HG03060 (cell line): Measurements from ENCODE around the gene DNAJC18.
"Not testable (repeated sequence)": the region's sequence is repeated elsewhere in the genome, so short reads cannot be mapped to it uniquely, and the experiment has no call there.

ENCODE experiments used
- ATAC-seq: cut with Tn5 transposase; IDR thresholded peaks from one replicate; pipeline ENCODE4 v1.9.1; 2021; ENCODE audit warnings: low read depth, moderate number of reproducible peaks; ENCODE audit not compliant: unreplicated experiment

Gene DNAJC18

DNA sequence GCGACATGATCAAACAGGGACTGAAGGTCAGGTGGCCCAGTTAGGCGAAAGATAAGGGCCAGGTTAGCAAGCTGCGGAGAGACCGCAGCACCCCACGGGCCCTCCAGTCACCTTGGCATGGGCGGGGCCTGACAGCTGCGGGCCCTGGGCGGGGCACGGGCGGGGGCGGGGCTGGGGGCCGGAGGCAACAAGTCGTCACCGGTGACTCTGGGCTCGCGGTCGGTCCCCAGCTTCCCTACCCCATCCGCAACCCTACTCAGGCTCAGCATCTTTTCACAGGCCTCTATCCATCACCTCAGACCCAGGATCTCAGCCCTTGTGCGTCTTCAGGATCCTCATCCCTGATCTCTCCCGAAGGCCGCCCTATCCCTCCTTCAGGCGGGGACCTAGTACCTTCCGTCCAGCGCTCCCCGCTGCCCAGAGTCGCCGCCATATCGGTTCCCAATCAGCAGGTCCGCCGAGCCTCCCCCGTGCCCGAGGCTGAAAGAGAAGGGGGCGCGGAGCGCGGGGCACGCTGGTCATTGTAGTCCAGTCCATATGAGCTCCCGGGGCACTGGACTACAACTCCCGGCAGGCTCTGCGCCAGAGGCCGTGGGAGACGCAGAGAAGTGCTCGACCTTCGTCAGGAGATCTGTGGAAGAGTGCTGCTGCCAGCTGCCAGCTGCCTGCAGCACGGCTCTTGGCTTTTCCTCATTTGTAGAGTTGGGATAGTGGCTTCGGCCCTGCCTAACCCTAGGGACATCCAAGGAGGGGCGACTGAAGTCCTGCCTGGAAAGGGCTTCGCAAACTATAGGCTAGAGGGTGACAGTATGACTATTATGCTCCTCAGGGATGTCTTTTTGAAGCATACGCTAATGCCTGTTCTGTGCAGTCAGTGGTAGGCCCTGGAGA lies at the start of gene DNAJC18:
TSS of gene DNAJC18 (minus strand) at position 513 of the 891 bp plus-strand sequence. CDS start at position 433, 80 bp downstream.
- peak; percentile 52 for ATAC-seq

DNA sequence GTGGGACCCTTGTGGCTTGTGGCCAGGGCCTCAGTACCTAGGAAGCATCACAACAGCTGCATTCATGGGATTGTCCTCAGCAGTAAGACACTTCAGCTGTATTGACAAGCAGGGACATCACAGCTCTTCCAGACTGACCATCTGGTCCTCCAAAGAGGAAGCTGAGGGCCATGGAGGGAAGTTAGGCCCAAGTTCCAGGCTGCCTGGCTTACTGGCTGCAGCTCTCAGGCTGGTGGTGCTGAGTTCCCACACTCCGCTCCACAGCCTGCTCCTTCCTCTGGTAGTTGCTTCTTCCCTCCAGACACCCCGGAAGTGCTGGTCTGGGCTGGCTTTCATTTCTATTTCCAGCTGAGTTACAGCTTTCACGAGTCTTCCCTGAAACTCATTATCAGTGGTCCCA lies 48.9 kb upstream of the DNAJC18 start:
- ATAC-seq, result no peak

DNA sequence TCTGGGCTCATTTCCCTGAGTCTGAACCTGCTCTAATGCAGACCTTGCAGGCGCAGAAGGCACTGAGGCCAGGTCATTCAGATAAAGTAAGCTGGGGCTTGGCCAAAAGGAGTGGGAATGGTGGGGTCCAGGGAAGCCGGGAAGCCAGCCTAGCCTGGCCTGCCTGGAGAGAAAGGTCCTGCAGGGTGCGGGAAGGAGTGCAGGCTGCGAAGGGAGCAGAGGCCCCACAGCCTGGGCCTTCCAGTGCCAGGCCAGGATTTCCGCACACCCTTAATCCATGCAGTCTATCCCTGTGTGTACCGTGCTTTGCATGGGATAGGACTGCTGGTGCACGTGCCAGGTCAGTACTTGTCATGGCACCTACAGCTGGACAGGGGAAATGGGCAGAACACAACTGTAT lies 46.9 kb upstream of the DNAJC18 start:
- ATAC-seq, result no peak

DNA sequence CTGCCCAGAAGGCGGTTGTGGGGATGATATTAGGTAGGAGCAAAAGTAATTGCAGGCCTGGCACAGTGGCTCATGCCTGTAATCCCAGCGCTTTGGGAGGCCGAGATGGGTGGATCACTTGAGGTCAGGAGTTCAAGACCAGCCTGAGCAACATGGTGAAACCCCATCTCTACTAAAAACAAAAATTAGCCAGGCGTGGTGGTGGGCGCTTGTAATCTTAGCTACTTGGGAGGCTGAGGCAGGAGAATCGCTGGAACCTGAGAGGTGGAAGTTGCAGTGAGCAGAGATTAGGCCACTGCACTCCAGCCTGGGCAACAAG lies 43.5 kb upstream of the DNAJC18 start:
- ATAC-seq, result not testable (repeated sequence)

DNA sequence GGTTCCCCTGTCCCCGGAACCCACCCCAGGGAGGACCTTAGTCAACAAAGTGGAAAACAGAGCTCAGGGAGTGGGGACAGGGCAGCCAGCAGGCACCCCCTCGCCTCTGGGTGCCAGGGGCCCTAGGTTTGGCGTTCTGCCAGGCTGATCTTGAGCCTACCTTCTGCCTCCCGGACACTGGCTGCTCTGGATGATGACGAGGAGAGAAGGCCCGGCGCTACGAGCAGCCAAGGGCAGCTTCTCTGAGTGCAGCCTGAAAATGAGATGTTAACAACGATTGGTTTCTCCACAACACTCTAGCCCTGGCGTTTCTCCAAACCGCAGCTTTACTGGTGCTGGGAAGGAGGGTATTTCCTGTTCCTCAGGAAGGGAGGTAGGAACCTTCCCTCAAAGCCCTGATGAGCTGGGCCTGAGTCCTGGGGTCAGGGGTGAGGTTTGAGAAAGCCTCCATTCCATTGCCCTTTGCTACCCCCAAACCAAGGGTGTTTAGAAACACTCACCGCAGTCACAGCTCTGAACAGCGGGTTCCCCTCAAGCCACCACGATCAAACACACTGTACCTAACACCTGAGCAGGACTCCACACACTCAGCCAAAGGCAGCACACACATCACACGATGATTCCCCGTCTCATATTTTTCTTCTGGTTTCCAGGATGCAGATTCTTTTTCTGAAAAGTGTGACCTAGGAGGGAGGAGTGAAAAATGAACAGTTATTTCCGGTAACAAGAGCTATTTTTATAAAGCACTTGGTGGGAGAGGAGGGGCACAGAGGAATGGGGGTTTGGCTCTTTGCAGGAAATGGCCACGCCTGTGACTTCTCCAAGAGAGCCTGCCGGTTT lies 42.9 kb upstream of the DNAJC18 start, which contains the start of gene STING1:
TSS of gene STING1 (minus strand) at position 709 of the 840 bp plus-strand sequence. CDS start 1,054 bp downstream, outside the sequence.
- no peak for ATAC-seq

DNA sequence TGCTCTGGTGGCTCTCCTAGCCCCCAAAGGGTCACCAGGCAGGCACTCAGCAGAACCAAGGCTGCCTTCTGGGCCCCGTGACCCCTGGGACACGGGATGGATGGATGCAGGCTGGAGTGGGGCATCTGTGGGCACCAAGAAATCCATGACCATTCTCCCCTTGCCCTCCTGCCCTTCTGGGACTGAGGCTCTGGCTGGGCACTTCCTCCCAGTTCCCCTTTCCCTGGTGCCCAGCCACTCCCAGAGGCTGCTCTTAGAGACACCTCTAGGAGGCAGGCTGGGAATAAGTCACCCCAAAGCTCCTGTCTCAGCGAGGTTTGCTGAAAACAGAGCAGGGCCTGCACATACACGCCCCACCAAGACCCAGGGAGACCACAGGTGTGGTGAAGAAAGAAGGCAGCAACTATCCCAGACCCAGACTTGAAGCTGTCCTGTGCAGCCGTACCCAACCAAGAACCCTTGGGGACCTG lies 42.3 kb upstream of the DNAJC18 start:
- ATAC-seq, result no peak

DNA sequence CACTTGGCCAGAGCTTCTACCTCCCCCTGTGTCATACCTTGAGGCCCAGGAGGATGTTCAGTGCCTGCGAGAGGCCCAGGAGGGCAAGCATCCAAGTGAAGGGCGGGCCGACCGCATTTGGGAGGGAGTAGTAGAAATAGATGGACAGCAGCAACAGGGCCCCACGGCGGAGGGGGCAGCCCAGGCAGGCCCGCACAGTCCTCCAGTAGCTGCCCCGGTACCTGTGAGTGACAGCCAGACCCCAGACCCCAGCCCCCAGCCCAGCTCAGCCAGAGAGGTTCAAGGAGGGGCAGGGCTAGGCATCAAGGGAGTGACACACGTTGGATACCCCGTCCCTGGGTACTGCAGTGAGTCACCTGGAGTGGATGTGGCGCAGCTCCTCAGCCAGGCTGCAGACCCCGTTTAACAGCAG lies 41.8 kb upstream of the DNAJC18 start:
- ATAC-seq, result no peak

DNA sequence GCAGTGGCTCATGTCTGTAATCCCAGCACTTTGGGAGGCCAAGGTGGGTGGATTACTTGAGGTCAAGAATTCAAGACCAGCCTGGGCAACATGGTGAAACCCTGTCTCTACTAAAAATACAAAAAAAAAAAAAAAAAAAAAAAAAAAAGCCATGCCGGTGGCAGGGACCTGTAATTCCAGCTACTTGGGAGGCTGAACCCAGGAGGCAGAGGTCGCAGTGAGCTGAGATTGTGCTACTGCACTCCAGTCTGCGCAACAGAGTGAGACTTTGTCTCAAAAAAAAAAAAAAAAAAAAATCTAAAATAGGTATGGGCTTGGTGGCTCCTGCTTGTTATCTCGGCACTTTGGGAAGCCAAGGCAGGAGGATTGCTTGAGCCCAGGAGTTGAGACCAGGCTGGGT lies 40.4 kb upstream of the DNAJC18 start:
- ATAC-seq, result not testable (repeated sequence)

DNA sequence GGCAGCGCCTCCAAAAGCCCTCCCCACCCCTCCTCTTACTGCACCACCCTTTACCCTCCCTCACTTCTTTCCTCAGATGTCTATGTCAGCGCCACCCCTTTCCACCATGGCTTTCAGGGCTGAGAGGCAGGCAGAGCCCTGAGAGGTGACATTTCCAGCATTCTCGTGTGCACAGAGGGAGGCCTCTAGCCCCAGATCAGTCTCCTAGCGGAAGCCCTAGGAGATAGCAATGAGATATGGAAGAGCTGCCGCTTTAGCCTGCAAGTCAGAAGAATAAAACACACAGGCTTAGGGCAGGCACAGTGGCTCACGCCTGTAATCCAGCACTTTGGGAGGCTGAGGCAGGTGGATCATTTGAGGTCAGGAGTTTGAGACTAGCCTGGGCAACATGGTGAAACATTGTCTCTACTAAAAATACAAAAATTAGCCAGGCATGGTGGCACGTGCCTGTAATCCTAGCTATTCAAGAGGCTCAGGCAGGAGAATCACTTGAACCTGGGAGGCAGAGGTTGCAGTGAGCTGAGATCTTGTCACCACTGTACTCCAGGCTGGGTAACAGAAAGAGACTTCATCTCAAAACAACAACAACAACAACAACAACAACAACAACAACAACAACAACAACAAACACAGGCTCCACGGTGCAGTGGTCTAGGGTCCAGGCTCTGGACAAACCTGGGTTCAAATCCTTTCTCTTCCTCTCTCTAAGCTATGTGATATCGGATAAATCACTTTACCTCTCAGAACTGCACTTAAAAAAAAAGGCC lies 39.5 kb upstream of the DNAJC18 start:
- ATAC-seq, result not testable (repeated sequence)

DNA sequence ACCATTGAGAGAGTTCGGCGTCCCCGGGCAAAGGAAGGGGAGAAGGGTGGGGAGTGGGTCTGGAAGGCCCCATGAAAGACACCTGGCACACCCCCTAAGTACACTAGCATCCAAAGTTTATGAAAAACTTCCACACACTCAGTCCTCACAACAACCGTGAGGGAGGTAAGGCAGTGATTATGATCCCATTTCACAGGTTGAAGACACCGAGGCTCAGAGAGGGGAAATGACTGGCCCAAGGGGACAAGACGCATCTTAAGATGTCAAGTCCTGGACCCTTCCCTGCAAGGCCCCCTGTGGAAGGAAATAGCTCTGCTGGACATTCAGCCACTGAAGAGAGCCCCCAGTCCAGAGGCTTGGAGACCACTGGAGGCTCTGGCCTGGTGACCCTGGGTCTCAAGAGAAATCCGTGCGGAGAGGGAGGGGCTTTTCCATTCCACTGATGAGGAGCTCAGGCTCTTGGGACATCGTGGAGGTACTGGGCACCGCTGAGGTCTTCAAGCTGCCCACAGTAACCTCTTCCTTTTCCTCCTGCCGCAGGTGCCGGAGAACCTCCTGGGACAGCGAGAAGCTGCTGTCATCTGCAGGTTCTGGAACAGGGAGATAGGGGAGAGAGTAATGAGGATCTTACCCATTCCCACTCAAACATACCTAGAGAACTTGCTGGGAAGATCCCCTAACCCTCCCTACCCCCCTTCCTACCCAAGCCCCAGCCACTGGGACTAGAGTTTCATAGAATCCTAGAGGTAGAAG lies 36.7 kb upstream of the DNAJC18 start:
- ATAC-seq, result no peak

DNA sequence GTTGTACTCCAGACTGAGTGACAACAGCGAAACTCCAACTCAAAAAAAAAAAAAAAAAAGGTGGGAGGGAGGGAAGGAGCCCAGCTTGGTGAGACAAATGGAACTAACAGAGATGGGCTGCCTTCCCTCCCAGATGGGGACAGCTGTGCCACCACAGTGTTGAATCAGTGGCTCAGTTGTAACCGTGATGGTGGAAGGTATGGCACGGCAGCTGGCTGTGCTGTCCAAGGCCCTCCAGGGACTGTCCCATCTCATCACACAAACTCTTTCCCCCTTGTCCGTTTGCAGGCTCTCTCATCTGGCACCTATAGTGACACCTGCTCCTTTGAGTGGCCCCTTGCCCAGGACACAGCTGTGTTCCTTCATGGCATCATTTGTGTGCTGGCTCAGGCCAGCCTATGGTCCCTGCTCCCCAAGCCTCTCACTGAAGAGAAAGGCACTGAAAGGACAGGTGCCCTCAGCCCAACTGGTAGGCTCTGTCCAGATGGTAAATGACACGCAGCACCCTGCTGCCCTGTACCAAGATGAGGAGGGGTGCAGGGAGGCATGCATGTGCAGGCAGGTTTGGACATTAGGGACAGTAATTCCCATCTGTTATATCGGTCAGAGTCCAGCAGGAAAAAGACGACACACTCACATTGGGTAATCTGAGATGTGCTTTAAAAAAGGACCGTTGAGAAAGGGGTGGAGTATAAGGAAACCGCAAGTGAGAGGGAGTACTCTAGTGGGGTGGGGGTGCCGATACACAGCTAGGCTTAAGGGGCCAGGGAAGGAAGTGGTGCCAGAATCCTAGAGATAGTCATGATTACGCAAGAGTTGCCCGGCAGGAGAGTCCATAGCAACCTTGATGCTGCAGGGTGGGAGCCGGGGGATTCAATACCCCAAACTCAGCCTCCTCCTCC lies 35.8 kb upstream of the DNAJC18 start:
- no peak for ATAC-seq

DNA sequence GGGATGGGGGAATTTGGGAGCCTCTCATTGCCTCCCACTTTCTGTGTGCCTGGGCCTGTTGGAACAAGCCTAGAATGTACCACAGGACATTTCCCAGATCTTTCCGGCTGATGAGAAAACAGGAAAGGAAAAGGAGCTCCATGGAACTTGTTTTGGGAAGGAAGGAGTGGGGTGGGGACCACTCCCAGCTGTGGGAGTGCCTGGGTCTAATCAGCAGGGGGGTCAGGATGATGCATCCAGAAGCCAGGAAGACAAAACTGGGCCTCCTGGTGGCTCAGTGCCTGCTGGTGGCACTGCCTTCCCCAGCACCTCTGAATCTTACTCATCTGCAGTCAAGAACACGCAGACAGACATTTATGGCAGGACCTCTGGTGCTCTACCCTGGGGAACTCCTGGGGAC lies 34.2 kb upstream of the DNAJC18 start:
- ATAC-seq, result no peak

DNA sequence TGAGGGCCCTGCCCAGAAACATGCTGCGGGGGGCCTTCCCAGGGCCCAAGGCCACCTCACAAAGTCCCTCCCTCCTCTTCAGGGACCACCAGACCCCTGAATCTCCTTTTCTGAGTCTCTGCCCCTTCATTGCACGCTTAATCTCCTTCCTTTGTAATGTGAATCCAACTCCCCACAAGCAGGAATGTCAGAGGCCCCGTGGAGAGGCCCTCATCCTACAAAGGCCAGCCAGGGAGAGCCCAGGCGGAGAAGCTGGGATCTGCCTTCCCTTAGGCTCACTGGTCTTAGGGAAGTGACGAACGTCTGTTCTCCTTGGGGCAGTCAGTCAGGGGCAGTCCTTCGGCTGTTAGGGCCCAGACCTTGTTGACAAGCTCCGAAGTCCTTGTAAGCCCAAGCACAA lies 33.8 kb upstream of the DNAJC18 start:
- ATAC-seq, result no peak

DNA sequence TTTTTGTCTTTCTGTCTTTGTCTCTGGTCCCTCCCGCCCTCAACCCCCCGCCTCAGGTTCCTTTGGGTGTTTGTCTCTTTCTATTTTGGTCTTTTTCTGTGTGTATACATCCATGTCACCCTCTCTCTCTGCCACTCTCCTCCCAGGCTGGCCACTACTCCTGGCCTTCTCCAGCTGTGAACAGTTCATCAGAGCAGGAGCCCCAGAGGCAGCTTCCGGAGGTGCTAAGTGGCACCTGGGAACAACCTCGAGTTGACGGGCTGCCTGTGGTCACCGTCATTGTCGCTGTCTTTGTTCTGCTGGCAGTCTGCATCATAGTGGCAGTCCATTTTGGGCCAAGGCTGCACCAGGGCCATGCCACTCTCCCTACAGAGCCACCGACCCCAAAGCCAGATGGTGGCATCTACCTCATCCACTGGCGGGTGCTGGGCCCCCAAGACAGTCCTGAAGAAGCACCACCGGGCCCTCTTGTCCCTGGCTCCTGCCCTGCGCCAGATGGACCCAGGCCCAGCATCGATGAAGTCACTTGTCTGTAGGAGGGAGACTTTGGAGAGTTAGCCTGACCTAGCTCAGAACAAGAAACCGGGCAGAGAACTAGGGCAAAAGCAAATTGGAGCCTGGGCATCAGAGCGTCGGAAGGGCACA lies 33.2 kb upstream of the DNAJC18 start:
- ATAC-seq, result no peak

DNA sequence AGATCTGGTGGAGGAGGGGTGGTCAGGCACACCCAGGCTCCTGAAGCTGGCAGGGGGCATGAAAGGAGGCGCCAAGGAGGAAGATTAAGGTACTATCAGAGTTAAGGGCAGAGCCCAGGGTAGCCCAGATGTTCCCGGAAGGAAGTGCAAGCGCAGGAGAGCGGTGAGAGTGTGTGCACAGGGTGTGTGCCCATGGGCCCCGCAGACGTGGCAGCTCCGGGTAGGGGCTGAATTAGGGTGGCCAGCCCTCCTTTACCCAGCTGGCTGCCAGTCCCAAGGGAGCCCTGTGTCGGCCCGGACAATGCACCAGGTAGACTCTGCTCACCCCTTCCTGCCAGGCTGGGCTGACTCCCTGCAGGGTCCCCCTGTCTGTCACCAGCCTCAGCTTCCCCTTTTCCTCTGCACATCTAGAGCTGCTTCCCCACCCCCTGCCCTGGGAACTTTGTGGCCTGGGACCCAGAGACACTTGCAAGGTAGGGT lies 31.5 kb upstream of the DNAJC18 start, which contains the start of gene SMIM33:
TSS of gene SMIM33 (plus strand) at position 184 of the 480 bp plus-strand sequence. CDS start at position 302, 118 bp downstream.
- no peak for ATAC-seq

DNA sequence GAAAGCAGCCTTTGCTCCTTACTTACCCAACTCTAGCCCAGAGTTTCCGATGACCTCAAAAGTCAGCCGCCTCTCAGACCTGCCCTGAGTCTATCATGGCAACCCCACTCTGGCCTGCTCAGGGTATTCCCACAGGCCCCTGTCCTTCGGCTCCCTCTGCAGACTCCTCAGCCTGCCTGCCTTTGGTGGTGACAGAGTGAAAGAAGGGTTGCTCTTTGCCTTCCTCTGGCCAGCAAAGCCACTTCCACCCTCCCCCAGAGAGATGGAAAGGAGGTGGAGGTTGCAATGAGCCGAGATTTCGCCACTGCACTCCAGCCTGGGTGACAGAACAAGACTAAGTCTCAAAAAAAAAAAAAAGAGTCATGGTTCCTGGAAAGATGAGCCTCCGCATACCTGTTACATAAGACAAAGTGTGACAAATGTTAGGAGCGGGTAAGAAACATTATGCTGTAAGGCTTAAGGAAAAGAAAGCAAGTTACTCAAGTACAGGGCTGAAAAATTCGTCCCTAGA lies 29.2 kb upstream of the DNAJC18 start:
- ATAC-seq, result no peak

DNA sequence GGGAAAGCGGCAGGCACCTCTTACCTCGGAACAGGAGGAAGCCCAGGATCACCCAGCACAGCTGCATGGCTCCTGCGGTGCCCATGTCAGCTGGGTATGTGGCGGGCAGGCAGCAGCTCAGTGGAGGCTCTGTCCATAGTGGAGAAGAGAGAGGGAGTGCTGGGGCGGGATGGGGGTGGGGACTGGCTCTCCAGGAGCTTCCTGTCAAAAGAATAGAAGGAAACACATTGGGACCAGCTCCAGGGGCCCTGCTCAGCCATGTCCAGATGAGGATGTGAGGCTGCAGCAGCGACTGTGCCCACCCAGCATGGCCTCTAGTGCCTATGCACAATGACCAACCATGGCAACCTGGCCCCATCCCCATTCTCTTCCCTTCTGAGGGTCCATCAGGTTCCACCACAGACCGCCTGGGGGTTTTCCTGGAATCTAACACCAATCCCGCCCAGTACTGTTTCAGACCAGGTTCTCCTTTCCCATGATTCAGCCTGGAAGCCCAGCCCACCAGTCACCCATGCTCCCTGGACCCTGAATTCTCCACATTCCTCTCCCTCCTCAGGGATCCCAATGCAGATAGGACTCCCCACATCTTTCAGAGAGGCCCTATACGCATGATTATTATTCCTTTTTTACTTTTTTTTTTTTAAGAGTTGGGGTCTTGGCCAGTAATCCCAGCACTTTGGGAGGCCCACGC lies 23.4 kb upstream of the DNAJC18 start, which contains the start of gene ECSCR:
TSS of gene ECSCR (minus strand) at position 158 of the 691 bp plus-strand sequence. CDS start at position 85, 73 bp downstream.
- no peak for ATAC-seq
